ENCODE data around the gene TPP1.

GRCh38 chr11:6563667-6564066 lies 55.6 kb downstream of the TPP1 start:
- TF ChIP-seq CTCF (IDR thresholded peaks at IDR 0.05 in 4 of 5, conservative IDR thresholded peaks at IDR 0.05 in 1 of 5), result no peak
- TF ChIP-seq POLR2A (IDR thresholded peaks at IDR 0.05), result no peak
